GM20431 (cell line): ENCODE results near the gene AP1S3.
"Not testable (repeated sequence)": the region's sequence is repeated elsewhere in the genome, so short reads cannot be mapped to it uniquely, and the experiment has no call there.

Experiments used
- in situ Hi-C: fragments of 300-500 bp; cut with MseI, MboI; formaldehyde crosslinking; loops from one replicate; pipeline ENCODE4 v1.15.0; 2020; ENCODE audit warnings: low sequenced_read_pairs; ENCODE audit not compliant: unreplicated experiment

AP1S3 gene

GRCh38 chr2:223837287-223838061 lies at the start of gene AP1S3:
TSS of gene AP1S3 (minus strand) at chr2:223837582. CDS start at chr2:223837450, 132 bp downstream.
- in situ Hi-C loops, result no loop called here

DNA sequence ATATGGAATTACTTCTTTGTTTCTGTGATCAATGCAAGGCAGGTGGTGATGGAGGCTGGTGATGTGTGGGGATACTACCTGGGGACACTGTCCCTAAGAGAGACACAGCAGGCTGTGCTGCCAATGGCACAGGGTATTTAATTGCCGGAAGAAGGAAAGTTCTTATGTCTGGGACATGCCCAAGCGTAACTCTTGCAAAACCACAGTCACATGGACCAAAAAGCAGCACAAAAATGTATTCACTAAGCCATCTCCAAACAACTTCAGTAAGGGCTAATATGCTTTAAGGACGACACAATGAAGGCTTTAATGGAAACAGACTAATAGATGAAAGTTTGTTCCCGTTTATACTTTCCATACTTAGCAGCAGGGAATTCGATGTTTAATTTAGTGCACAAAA lies 49.7 kb upstream of the AP1S3 start:
- in situ Hi-C loops, result no loop called here

- in situ Hi-C loops, result no loop called here
These were observed 49.3 kb upstream of the AP1S3 start for GRCh38 chr2:223886726-223887125.

- in situ Hi-C loops, result no loop called here
These were observed 47.0 kb upstream of the AP1S3 start for GRCh38 chr2:223884399-223884798.

DNA sequence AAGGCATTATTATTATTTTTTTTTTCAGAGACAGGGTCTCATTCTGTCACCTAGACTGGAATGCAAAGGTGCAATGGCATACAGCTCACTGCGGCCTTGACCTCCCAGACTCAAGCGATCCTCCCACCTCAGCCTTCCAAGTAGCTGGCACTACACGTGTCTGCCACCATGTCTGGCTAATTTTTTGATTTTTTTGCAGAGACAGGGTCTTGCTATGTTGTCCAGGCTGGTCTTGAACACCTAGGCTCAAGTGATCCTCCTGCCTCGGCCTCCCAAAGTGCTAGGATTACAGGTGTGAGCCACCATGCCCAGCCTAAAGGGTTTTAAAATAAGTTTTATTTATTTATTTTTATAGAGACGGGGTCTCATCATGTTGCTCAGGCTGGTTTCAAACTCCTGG lies 45.3 kb upstream of the AP1S3 start:
- in situ Hi-C loops, result no loop called here

GRCh38 chr2:223880796-223881195 lies 43.4 kb upstream of the AP1S3 start:
- in situ Hi-C loops, result no loop called here

DNA sequence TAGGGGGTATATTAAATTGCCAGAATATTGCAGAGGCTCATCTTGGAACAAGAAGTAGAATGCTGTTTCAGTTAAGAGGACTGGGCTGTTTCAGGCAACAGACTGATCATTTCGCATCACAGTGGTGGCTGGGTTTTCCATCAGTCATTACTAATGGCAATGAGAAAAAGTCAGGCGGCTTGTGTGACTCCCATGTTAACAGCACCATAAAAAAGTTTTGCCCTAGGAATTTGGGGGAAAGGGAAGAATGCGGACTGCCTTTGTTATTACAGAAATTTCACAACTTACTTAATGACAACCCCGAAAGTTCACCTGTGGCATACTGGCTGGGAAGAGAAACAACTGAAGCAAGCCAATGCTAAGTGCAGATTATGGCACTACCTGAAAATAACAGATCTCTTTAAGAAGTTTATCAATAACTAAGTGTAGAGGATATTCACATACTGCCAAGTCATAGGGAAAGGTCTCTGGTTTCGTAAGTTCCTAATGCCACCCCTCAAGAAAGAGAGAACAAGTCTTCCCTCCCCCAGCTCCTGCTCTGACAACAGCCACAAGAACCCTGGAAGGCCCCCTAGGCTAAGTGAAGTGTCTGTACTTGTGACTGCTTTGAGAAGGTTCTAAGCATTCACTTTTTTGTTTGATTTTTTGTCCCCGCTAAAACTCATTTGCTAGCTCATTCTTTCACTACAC lies 40.5 kb upstream of the AP1S3 start:
- in situ Hi-C loops, result no loop called here

GRCh38 chr2:223873672-223874071 lies 36.3 kb upstream of the AP1S3 start:
- in situ Hi-C loops, result no loop called here

DNA sequence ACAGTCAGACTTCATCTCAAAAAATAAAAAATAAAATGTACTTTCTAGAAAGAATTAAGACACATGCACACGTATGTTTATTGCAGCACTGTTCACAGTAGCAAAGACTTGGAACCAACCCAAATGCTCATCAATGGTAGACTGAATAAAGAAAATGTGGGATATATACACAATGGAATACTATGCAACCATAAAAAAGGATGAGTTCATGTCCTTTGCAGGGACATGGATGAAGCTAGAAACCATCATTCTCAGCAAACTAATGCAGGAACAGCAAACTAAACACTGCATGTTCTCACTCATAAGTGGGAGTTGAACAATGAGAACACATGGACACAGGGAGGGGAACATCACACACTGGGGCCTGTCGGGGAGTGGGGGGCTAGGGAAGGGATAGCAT lies 35.4 kb upstream of the AP1S3 start:
- in situ Hi-C loops, result not testable (repeated sequence)

DNA sequence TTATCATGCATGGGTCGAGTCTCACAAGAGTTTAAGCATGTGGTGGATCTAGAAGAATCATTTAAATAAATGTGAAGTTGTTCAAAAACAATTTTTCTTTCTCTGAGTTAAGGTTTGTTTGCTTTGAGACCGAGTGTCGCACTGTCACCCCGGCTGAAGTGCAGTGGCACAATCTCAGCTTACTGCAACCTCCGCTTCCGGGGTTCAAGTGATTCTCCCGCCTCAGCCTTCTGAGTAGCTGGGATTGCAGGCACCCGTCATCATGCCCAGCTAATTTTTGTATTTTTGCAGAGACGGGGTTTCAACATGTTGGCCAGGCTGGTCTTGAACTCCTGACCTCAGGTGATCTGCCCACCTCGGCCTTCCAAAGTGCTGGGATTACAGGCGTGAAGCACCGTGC lies 34.3 kb upstream of the AP1S3 start:
- in situ Hi-C loops, result not testable (repeated sequence)

DNA sequence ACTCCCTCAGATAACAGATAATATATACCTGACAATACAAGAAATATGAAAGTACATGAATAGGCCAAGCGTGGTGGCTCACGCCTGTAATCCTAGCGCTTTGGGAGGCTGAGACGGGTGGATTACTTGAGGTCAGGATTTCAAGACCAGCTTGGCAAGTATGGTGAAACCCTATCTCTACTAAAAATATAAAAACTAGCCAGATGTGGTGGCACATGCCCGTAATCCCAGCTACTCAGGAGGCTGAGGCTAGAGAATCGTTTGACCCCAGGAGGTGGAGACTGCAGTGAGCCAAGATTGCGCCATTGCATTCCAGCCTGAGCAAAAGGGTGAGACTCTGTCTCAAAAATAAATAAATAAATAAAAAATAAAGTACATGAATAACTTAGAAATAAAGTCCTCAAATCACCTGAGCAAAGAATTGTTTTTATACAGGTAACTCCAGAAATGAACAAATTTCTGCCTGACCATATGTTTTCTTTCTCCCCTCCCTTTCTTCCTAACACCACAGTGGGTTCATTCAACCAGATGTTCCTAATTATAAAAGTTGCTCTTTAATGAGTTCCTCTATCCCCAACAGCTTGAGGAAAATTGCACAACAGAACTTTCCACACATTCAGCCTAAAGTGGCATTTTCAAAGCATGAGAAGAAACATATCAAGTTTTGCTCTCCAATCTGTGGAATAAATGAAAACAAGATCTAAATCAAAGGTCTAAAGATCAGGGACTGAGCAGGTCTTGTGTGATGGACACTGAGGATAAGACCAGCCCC lies 33.6 kb upstream of the AP1S3 start:
- in situ Hi-C loops, result no loop called here

DNA sequence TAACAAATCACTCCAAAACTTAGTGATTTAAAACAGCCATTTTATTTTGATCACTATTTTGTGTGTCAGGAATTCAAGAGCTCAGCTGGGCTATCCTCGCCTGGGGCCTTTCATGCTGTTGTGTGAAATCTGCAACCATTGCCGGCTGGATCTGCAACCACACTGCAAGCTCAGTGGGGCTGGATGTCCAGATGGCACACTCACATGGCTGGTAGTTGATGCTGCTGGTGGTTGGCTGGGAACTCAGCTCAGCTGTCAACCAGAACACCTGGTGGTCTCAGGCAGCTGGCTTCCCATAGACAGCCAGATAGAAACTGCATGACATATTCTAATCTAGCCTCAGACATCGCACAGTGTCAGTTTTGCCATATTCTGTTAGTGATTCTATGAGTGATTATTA lies 30.6 kb upstream of the AP1S3 start:
- in situ Hi-C loops, result no loop called here

DNA sequence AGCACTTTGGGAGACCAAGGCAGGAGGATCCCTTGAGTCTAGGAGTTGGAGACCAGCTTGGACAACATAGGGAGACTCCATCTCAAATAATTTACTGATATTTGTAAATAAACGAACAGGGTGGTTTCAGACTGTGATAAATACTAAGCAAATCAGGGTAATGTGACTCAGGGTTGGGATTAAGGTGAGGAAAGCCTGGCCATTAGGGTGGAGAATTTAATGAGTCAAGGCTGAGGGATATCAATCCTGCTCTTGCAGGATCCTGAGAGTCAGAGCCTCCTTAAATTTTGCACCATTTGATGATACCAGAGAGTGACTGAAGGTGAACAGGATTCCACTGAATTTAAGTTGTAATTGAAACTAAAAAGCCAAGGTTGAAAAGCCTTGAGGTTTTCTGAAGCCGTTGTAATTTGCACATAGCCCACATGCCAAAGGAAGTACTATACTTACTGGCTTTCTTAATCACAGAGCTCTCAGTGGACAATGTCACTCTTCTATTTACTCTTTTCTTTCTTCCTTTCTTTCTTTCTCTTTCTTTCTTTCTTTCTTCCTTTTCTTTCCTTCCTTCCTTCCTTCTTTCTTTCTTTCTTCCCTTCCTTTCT lies 28.6 kb upstream of the AP1S3 start:
- in situ Hi-C loops, result no loop called here

GRCh38 chr2:223865124-223865523 lies 27.7 kb upstream of the AP1S3 start:
- in situ Hi-C loops, result no loop called here

DNA sequence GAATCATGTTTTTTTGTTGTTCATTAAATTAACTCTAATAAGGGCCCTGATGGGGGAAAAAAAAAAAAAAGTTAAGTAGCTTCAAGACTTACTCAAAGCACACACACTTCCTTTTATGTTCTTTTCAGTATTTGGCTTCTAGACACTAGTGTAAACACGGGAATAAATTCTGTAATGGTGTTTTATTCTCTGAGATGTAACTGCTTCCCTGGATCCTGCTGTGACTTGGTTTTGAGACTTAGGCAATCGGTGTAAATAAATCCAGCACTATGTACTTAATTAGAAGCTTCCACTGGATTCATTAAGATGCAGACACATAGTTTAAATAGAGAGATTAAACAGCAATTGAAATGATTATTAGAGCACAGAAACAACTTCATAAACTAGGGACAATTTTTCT lies 26.1 kb upstream of the AP1S3 start:
- in situ Hi-C loops, result no loop called here

GRCh38 chr2:223860809-223861738 lies 23.7 kb upstream of the AP1S3 start:
- in situ Hi-C loops, result no loop called here

- in situ Hi-C loops, result no loop called here
These were observed 21.7 kb upstream of the AP1S3 start for GRCh38 chr2:223859070-223859469.

- in situ Hi-C loops, result no loop called here
These were observed 19.2 kb upstream of the AP1S3 start for GRCh38 chr2:223856584-223856983.

DNA sequence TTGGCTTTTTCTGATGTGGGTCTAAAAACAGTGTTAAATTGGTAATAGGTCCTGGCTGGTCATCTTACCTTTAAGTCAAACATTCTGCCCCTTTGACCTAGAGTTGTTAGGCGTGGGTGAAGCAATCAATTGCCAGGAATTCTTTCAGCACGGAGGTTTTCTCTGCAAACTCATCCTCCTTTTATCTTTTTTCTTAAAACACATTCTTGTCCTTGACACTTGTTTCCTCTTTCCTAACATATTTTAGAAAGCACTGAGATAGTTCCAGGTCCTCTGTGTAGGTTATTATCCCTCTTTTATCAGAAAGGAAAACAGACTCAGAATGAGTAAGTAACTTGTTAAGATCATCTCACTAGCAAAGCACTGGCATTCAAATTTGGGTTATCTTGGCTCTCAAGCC lies 18.6 kb upstream of the AP1S3 start:
- in situ Hi-C loops, result no loop called here

DNA sequence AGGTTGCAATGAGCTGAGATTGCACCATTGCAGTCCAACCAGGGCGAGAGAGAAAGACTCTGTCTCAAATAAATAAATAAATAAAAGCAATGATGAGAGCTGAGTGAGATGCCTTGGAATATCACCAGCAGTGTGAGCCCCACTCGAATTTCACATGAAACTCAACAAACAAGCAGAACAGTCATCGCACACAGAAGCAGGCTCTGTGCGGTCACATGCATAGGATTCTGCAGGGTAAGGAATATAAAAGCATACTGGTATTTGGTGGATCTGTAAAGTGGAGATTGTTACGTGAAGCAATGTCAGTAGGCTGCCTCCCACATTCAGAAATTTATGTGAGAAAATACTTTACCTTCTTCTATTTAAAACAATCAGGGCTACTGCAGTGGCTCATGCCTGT lies 18.0 kb upstream of the AP1S3 start:
- in situ Hi-C loops, result no loop called here
